ENCODE measurements around the gene TIAM2.

The TIAM2 gene

DNA sequence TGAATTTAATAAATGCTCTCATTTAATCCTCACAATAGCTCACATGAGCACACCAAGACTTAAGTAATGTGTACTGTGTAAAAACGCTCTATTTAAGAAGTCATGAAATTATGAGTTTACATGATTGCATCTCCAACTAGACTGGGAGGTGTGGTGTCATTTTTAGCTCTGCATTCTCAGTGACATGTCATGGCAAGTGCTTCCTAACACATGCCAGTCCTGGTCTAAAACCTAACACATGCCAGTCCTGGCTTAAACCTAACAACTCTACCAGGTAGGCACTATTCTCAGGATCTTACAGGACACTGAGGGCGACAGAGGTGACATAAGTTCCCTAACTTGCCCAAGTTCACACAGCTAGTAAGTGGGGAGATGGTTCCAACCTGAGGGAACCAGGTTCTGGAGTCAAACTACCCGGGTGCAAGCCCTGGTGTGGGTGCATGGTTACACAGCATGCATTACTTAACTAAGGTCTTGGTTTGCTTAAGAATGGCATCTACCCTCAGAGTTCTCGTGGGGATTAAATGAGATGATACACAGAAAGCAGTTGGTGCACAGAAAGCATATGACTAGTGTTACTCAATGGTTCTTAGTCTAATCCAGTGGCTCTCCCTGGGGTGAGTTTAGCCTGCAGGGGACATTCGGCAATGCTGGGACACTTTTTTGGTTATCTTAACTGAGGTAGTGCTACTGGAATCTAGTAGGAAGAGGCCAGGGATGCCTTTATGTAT lies 283.4 kb downstream of the TIAM2 start:
- no peak for TF ChIP-seq POLR2A (IDR thresholded peaks at IDR 0.05; ENCODE audit: low read length)
- no peak for TF ChIP-seq GATA1 (IDR thresholded peaks at IDR 0.05; ENCODE audit: low read depth, low read length)
- no peak for DNase-seq

DNA sequence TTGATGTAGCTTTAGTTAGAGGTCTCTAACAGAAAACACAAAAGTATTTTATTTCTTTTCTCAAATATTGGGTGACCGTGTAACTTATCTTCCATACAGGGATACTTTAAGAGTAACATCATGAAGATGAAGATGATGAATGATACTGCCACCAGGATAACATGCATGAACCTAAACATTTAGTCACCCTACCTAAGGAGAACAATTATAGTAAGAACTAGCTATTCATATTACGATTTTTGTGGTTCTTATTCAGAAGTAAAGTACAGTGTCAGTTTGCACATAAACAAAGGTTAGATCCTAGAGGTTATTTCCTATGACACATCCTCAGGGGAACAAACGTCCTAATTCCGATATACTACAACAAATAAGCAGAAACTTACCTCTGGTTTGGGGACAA lies 289.7 kb downstream of the TIAM2 start:
- no peak for DNase-seq
- TF ChIP-seq GATA1 (IDR thresholded peaks at IDR 0.05; ENCODE audit: low read depth, low read length) (no peak), POLR2A (IDR thresholded peaks at IDR 0.05; ENCODE audit: low read length) (no peak)

DNA sequence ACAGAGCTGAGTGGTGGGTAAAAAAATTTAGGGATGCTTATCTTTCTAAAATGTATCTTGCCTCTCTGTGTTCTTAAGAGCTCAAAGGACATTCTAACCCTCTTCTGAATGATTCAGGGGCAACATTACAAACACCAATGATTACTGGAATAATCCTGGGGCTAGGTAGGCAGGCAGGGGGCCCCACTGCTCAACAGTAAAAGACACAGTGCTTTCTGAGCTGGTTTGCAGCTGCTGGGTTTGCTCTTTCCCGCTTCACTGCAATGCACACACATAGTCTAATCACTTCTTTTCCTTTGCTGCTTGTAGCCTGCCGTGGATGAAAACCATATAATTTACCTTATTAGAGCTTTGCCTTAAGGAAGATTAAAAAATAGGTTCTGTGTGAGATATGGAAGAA lies 292.6 kb downstream of the TIAM2 start:
- TF ChIP-seq GATA1 (IDR thresholded peaks at IDR 0.05; ENCODE audit: low read depth, low read length) (no peak), POLR2A (IDR thresholded peaks at IDR 0.05; ENCODE audit: low read length) (no peak)
- DNase-seq, result no peak

DNA sequence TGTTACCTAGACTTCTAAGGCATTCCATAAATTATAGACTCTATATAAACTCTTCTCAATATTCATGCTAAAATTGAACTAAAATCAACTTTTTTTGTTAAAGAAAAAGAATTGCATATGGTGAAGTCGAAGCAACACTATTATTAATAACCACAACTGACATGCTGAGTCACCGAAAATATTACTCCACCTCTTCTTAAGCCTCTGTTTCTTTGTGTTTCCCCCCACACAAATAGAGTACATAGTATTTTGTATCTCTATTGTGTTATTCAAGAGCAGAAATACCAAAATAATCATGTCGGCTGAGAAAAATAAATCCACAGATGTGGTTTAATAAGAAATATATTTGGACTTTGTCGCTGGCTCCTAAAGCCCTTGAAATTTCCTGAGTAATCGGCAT lies 295.4 kb downstream of the TIAM2 start:
- TF ChIP-seq POLR2A (IDR thresholded peaks at IDR 0.05; ENCODE audit: low read length), result no peak
- no peak for TF ChIP-seq GATA1 (IDR thresholded peaks at IDR 0.05; ENCODE audit: low read depth, low read length)
- DNase-seq, result no peak

DNA sequence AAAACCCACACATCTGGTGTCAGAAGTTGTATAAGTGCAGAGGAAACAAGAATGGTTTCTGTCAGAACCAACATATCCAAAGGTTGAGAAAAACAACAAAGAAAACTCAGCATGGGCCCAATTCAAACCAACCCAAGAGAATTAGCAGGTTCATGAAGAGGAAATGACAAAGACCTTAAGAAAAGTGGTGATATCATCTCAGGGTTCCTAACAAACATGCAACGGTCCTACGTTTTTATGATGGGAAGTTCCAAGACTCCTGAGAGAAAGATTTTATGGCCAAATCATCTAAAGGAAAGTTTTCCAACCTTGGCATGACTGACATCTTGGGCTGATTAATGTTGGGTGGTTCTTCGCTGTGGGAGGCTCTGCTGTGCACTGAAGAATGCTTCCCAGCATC lies 296.2 kb downstream of the TIAM2 start:
- TF ChIP-seq POLR2A (IDR thresholded peaks at IDR 0.05; ENCODE audit: low read length), result no peak
- TF ChIP-seq GATA1 (IDR thresholded peaks at IDR 0.05; ENCODE audit: low read depth, low read length), result no peak
- no peak for DNase-seq

DNA sequence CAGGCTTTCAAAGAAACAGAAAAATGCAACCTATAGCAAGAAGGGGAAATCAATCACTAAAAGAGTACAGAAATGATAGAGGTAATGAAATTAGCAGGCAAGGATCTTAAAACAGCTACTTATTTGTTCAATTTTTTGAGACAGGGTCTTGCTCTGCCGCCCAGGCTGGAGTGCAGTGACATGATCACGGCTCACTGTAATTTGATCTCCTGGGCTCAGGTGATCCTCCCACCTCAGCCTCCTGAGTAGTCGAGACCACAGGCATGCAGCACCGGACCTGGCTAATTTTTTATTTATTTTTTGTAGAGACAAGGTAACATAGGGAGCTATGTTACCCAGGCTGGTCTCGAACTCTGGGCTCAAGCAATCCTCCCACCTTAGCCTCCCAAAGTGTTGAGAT lies 297.6 kb downstream of the TIAM2 start:
- no peak for TF ChIP-seq GATA1 (IDR thresholded peaks at IDR 0.05; ENCODE audit: low read depth, low read length)
- no peak for DNase-seq

DNA sequence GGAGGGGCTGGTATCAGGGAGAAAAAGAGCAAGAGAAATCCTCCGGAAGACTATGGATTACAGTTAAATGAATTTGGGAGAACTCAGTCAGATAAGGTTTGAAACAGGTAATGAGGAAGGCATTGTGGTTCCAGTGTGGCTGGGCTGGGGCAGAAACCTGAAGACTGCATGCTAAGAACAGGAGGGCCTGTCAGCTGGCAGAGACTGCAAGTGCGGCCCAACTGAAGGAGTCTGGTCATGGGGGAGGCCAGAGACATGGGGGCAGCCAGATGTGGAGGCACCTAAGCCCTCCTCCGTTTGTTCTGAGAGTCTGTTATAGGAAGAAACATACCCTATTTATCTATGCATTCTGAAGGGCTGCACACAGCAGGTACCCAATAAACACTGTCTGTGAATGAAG lies 302.6 kb downstream of the TIAM2 start:
- DNase-seq, result no peak
- TF ChIP-seq GATA1 (IDR thresholded peaks at IDR 0.05; ENCODE audit: low read depth, low read length) (no peak), POLR2A (IDR thresholded peaks at IDR 0.05; ENCODE audit: low read length) (no peak)

DNA sequence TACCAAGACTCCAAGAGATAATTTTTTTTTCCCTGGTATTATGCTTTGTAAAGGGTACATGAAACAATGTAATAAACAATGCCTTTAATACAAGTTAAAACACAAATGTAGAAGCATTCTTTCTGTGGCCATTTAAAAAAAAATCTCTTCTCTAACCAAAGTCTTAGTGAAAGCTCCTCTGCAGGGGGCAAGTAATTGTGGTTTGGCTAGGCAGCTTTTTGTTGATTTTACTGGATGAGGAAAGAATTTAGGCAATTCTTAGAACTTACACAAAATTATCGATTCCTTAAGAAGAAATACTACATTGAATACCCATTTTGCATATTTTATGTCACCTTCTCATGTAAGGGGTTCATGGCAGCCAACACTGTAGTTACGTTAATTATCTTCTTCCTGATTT lies 306.8 kb downstream of the TIAM2 start:
- TF ChIP-seq GATA1 (IDR thresholded peaks at IDR 0.05; ENCODE audit: low read depth, low read length) (no peak), POLR2A (IDR thresholded peaks at IDR 0.05; ENCODE audit: low read length) (no peak)

DNA sequence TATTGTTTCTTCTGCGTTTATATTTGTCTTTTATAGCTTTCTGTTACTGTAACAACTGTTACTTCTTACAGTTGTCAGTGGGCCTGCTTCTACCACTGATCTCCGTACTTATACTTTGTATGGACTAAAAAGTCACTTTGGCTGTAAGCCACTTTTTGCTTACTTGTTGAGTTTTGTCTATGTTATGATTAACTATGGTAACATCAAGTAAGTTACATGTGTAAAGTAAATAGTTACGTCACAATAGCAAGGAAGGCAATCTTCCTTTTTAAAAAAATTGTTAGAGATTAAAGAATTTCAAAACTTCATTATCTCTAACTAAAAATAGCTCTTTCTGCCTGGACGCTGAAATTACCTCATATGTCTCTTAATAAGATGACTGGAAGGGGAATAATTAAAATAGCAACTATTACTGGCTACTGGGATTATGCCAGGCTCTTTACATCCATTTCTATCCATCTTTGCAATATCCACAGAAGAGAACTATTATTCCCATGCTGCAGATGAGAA lies 308.3 kb downstream of the TIAM2 start:
- no peak for TF ChIP-seq GATA1 (IDR thresholded peaks at IDR 0.05; ENCODE audit: low read depth, low read length)
- TF ChIP-seq POLR2A (IDR thresholded peaks at IDR 0.05; ENCODE audit: low read length), result no peak
- no peak for DNase-seq

More for the DNA sequence above, 306.8 kb downstream of the TIAM2 start:
- DNase-seq, result no peak

DNA sequence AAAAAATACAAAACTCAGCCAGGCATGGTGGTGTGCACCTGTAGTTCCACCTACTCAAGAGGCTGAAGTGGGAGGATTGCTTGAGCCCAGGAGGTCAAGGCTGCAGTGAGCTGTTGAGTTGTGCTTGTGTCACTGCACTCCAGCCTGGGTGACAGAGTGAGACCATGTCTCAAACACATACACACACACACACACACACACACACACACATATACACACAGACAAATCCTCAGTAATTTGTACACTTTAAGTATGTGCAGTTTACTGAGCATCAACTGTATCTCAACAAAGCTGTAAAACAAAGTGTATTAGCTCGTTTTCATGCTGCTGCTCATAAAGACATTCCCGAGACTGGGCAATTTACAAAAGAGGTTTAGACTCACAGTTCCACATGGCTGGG lies 311.8 kb downstream of the TIAM2 start:
- DNase-seq, result no peak
- no peak for TF ChIP-seq GATA1 (IDR thresholded peaks at IDR 0.05; ENCODE audit: low read depth, low read length)
- TF ChIP-seq POLR2A (IDR thresholded peaks at IDR 0.05; ENCODE audit: low read length), result no peak

Data from erythroblast (primary cell).